Measurements from ENCODE around the gene CNGA3. TPM values are rescaled to one million over a fixed set of nuclear protein-coding genes. Genes with fewer than 3 reads are reported as not detected.
A peak's percentile ranks its signal among the peaks of the same experiment; 100 is the strongest.
"Not testable (repeated sequence)": the region's sequence is repeated elsewhere in the genome, so short reads cannot be mapped to it uniquely, and the experiment has no call there.

The CNGA3 gene
- total RNA-seq, 2 donors from 2014 or later, result not detected

GRCh38 chr2:98390571-98391476, 44.6 kb downstream of the CNGA3 start:
- ATAC-seq (no peak), DNase-seq (no peak)
- intact Hi-C loops (cut with DNase I), result no loop called here

DNA sequence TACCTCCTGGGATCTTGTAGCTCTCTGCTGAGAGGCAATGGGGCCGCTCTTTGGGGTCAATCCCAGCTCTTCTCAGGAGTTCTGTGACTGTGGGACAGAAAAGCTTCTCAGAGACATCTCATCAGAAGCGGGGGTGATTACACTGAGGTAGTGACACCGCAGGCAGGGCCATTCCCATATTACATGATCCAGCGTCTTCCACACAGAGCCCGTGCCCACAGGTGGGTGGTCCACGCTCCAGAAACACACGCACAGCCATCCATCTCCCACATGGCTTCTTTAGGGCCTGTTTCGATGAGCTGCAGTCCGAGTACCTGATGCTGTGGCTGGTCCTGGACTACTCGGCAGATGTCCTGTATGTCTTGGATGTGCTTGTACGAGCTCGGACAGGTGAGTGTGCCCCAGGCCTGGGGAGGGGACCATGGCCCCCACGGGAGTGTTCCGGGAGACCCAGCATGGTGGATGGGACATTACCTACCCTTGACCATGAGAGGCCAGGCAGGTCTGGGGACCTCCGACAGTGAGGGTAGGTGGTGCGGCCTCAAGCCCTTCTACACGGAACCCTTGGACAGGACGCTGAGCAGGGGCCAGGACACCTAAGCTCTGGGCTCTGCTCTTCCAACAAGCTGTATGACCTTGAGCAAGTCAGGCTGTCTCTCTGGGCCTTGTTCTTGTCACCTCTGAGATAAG, 45.5 kb downstream of the CNGA3 start:
- intact Hi-C loops (cut with DNase I), result no loop called here
- ATAC-seq (no peak), DNase-seq (no peak)

- ATAC-seq, result no peak
- no peak for DNase-seq
- intact Hi-C loops (cut with DNase I), result no loop called here
These were observed 47.1 kb downstream of the CNGA3 start for GRCh38 chr2:98393354-98393753.

- ATAC-seq (no peak), DNase-seq (no peak)
- intact Hi-C loops (cut with DNase I), result no loop called here
These were observed 48.4 kb downstream of the CNGA3 start for GRCh38 chr2:98394595-98395153.

DNA sequence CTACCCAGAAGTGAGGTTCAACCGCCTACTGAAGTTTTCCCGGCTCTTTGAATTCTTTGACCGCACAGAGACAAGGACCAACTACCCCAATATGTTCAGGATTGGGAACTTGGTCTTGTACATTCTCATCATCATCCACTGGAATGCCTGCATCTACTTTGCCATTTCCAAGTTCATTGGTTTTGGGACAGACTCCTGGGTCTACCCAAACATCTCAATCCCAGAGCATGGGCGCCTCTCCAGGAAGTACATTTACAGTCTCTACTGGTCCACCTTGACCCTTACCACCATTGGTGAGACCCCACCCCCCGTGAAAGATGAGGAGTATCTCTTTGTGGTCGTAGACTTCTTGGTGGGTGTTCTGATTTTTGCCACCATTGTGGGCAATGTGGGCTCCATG, 49.7 kb downstream of the CNGA3 start:
- ATAC-seq (no peak), DNase-seq (no peak)
- intact Hi-C loops (cut with DNase I), result no loop called here

DNA sequence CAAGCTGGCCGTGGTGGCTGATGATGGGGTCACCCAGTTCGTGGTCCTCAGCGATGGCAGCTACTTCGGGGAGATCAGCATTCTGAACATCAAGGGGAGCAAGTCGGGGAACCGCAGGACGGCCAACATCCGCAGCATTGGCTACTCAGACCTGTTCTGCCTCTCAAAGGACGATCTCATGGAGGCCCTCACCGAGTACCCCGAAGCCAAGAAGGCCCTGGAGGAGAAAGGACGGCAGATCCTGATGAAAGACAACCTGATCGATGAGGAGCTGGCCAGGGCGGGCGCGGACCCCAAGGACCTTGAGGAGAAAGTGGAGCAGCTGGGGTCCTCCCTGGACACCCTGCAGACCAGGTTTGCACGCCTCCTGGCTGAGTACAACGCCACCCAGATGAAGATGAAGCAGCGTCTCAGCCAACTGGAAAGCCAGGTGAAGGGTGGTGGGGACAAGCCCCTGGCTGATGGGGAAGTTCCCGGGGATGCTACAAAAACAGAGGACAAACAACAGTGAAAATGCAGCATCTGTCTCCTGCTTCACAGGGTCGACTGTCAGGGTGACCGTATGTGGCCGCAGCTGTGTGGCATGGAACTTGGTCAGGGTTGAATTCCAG, 50.6 kb downstream of the CNGA3 start:
- intact Hi-C loops (cut with DNase I), result no loop called here
- no peak for DNase-seq
- no peak for ATAC-seq

- intact Hi-C loops (cut with DNase I), result no loop called here
- no peak for ATAC-seq
- DNase-seq, result no peak
These were observed 52.9 kb downstream of the CNGA3 start for GRCh38 chr2:98399140-98399539.

GRCh38 chr2:98403878-98404277, 57.6 kb downstream of the CNGA3 start:
- intact Hi-C loops (cut with DNase I), result no loop called here
- DNase-seq (no peak), ATAC-seq (no peak)

GRCh38 chr2:98404556-98405250, 58.4 kb downstream of the CNGA3 start:
- intact Hi-C loops (cut with DNase I), result no loop called here
- ATAC-seq, result no peak
- no peak for DNase-seq

DNA sequence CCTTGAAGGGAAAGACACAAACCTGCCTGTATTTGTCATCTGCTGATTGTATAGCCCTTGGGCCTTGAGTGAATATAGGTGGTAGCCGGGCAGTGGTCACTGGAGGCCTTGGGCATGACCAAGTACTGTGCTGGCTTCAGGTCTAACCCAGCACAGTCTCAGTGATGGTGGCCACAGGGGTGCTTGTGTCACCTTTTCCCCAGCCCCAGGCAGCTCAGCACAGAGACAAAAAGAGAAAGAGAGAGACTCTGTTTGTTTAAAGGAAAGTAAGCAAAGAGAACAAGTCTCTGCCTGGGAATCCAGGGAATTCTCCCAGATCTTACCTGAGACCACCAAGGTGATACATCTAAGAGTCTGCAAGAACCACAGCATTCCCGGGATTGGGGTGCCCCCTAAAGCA, 59.0 kb downstream of the CNGA3 start:
- ATAC-seq (no peak), DNase-seq (no peak)
- intact Hi-C loops (cut with DNase I), result no loop called here

DNA sequence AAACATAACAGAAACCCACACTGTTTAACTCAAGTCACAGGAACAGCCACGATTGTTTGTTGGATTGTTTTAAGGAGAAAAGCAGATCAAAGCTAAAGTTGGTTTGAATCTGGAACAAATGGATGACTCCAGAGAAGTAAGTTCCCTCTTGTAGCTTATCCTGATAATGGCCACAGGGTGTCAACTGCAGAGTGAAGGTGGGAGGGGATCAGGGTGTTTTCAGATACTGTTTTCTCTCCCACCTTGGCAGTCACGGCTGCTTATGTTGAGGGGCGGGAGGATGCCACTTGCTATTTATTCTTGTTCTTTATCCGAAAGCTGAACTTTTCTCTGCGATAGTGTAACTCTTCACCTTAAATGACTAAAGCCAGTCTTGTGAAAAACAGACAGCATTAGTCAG, 61.9 kb downstream of the CNGA3 start:
- ATAC-seq, result no peak
- intact Hi-C loops (cut with DNase I), result no loop called here
- no peak for DNase-seq

GRCh38 chr2:98412751-98413458, 66.6 kb downstream of the CNGA3 start:
- ATAC-seq (peak; percentile 59 to 75), DNase-seq (no peak)
- intact Hi-C loops (cut with DNase I), result loop anchor here (5.0 to 10.0 kb wide), 5 partner anchors 102 to 422 kb away; partner anchors contain the start of genes COA5 (in 2 of the 2) and UNC50 (in 2 of the 2)

- DNase-seq, ATAC-seq: not testable (repeated sequence)
- intact Hi-C loops (cut with DNase I), result loop anchor here (5.0 to 10.0 kb wide), 5 partner anchors 101 to 421 kb away; partner anchors contain the start of genes COA5 (in 2 of the 2) and UNC50 (in 2 of the 2)
These were observed 68.0 kb downstream of the CNGA3 start for GRCh38 chr2:98414246-98414645.

- intact Hi-C loops (cut with DNase I), result loop anchor here (10.0 kb wide), 4 partner anchors 99 to 419 kb away; partner anchors contain the start of genes COA5 (in 1 of the 2) and UNC50 (in 1 of the 2)
- not testable (repeated sequence) for DNase-seq
These were observed 69.5 kb downstream of the CNGA3 start for GRCh38 chr2:98415719-98416248.

DNA sequence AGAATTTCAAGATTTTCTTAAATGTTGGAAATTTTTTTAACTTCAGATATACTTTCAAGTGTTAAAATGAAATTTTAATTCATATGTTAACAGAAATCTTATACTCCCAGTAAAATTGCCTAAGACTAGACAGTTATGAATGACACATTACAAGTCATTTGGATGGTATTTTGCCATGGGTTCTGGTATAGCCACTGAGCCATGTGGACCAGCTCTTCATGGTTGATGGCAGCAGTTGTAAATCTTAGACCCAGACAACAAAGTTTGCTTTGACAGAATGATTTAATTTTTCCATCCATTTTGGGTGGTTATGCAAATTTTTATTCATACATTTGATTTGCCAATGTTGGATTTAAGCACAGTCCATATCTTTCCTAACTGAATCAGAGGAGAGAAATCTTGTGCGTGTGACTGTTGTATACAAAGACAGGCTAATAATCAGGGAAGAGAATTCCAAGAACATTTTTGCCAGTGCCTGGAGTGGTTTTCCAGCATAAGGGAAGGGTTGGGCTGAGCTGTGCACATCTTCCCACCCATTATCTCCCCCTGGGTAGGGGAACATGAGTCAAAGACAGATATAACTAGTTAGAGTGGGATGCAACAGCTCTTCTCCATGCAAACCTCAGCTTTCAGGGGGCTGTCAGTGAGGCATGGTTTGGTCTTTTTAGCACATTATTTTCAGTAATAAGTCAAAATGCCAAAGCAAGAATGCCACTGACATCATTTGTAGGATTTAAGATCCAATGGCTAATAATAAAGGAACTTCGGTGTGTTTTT, 70.3 kb downstream of the CNGA3 start:
- ATAC-seq (no peak), DNase-seq (no peak)
- intact Hi-C loops (cut with DNase I), result loop anchor here (10.0 kb wide), 4 partner anchors 98 to 418 kb away; partner anchors contain the start of genes COA5 (in 1 of the 2) and UNC50 (in 1 of the 2)

More at GRCh38 chr2:98415719-98416248, 69.5 kb downstream of the CNGA3 start:
- not testable (repeated sequence) for ATAC-seq

DNA sequence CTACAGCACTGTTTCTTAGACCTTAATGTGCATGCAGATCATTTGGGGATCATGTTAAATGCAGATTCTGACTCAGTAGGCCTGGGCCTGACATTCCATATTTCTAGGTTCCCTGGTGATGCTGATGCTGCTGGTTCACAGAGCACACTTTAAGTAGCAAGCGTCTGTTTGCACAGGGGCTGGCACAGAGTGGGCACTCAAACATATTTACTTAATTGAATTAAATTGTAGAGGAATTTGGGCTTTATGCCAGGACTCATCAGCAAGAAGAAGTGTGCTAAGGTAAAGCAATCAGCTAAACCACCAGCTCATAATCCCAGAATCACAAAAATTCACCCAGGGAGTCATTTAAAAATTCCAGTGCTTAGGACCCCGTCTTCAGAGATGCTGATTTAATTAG, 73.3 kb downstream of the CNGA3 start:
- intact Hi-C loops (cut with DNase I), result loop anchor here (10.0 kb wide), 4 partner anchors 95 to 415 kb away; partner anchors contain the start of genes COA5 (in 1 of the 2) and UNC50 (in 1 of the 2)
- ATAC-seq, result no peak

More for the DNA sequence above, 73.3 kb downstream of the CNGA3 start:
- no peak for DNase-seq
